Uterus (tissue), 4 donors: ENCODE measurements around the gene EFTUD2. TPM values are rescaled to one million over a fixed set of nuclear protein-coding genes. Genes with fewer than 3 reads are reported as not detected.

Experiments
- DNase-seq, 2 donors: peaks; one replicate each; pipeline ENCODE4 v3.0.0-alpha.2; 2019 to 2020
- H3K27ac ChIP-seq, 2 donors: fragments of 200-600 bp; sonication (generic); 1 replicate in 1 of 2; 2 replicates in 1 of 2; pipeline ENCODE4 v1.5.1; 2016 to 2018
- H3K27me3 ChIP-seq, 2 donors: fragments of 200-600 bp; sonication (generic); one replicate each; pipeline ENCODE4 v1.5.1; 2018 to 2019; ENCODE audit warnings: control low read depth in 1 of 2
- H3K36me3 ChIP-seq, 2 donors: fragments of 200-600 bp; sonication (generic); one replicate each; pipeline ENCODE4 v1.5.1; 2019; ENCODE audit warnings: control low read depth in 1 of 2
- H3K4me1 ChIP-seq, 2 donors: fragments of 200-600 bp; sonication (generic); one replicate each; pipeline ENCODE4 v1.5.1; 2018 to 2019; ENCODE audit warnings: control low read depth in 1 of 2
- H3K4me3 ChIP-seq, 2 donors: fragments of 200-600 bp; sonication (generic); 1 replicate in 1 of 2; 2 replicates in 1 of 2; pipeline ENCODE4 v1.5.1; 2018 to 2019; ENCODE audit warnings: mild to moderate bottlenecking in 1 of 2
- H3K9me3 ChIP-seq, 2 donors: fragments of 200-600 bp; sonication (generic); one replicate each; pipeline ENCODE4 v1.5.1; 2019; ENCODE audit warnings: control low read depth in 1 of 2
- POLR2A ChIP-seq, 2 donors: fragments of 450-650 bp; IDR thresholded peaks; one replicate each; pipeline ENCODE4 v1.6.1; 2016; ENCODE audit warnings: antibody characterized with exemption in 2 of 2, mild to moderate bottlenecking in 1 of 2, moderate library complexity in 1 of 2
- intact Hi-C: fragments of 100-400 bp; cut with DNase I; formaldehyde crosslinking; loops from one replicate; pipeline ENCODE4 v1.15.1; 2023; ENCODE audit warnings: low total_unique reads
- total RNA-seq, 4 donors: library from RNA; depleted of rRNA in 3 of 4; stranded (reverse); fragments of >200 nt in 3 of 4; gene quantifications; one replicate each; pipeline versions ENCODE4 v1.1.0 to v1.2.4, GENCODE V29; 2014 to 2023
- TF ChIP-seq, protein P1 (sequence below), 4 experiments: fragments of 200-600 bp in 2 of 4; fragments of 450-650 bp in 2 of 4; sonication (generic) in 2 of 4; IDR thresholded peaks; one replicate each; pipeline ENCODE4 v1.5.1; 2016 to 2019; ENCODE audit warnings: antibody characterized with exemption in 4 of 4, mild to moderate bottlenecking in 2 of 4, moderate library complexity in 1 of 4
- donor health status: DM: yes; HTN: yes; CAD: no.

The EFTUD2 gene
- total RNA-seq, 4 donors from 2014 or later = 12.4 to 129 (median 64.7) TPM

DNA sequence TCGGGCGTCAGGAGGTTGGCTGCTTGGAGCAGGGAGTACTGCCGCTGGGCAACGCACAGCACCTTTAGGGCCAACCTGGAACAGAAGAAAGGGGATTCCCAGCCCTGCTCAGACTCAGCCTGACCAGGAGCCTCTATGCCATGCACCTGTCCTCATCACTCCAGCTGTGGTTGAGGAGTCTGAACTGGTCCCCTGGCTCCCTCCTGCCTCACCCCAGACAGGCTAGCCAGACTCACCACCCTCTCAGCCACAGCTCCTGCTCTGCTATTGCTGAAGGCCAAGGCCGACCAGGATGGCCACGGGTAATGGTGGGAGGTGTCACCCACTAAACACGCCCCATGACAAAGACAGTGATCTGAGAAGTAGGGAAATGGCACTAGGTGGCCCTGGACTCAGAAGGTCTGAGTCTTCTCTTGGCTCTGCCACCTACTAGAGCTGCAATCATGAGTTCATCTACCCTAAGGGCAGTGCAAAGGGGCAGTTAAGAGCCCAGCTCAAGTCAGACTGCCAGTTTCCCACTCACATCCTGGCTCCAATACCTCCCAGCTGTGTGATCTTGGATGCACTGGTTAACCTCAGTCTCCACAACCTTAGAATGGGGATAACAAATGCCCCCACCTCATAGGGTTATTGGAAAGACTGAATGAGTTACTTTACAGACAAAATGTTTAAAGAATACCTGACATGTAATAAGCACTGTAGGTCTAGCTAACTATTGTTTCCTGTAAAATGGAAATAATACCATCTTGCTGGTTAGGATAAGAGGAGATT lies 29.9 kb upstream of the EFTUD2 start:
- Histone ChIP-seq H3K9me3 (no peaks in the 10 kb centered on the region), H3K4me1 (no peaks in the 10 kb centered on the region), H3K27ac (no peak overlapping the region), H3K27me3 (no peaks in the 10 kb centered on the region), H3K36me3 (no peaks in the 10 kb centered on the region), H3K4me3 (no peak overlapping the region)
- intact Hi-C loops = no loop called here
- no peak for DNase-seq
- TF ChIP-seq POLR2A (IDR thresholded peaks at IDR 0.05) = no peak
- TF ChIP-seq, protein P1, sequence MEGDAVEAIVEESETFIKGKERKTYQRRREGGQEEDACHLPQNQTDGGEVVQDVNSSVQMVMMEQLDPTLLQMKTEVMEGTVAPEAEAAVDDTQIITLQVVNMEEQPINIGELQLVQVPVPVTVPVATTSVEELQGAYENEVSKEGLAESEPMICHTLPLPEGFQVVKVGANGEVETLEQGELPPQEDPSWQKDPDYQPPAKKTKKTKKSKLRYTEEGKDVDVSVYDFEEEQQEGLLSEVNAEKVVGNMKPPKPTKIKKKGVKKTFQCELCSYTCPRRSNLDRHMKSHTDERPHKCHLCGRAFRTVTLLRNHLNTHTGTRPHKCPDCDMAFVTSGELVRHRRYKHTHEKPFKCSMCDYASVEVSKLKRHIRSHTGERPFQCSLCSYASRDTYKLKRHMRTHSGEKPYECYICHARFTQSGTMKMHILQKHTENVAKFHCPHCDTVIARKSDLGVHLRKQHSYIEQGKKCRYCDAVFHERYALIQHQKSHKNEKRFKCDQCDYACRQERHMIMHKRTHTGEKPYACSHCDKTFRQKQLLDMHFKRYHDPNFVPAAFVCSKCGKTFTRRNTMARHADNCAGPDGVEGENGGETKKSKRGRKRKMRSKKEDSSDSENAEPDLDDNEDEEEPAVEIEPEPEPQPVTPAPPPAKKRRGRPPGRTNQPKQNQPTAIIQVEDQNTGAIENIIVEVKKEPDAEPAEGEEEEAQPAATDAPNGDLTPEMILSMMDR (IDR thresholded peaks at IDR 0.05) = no peak

DNA sequence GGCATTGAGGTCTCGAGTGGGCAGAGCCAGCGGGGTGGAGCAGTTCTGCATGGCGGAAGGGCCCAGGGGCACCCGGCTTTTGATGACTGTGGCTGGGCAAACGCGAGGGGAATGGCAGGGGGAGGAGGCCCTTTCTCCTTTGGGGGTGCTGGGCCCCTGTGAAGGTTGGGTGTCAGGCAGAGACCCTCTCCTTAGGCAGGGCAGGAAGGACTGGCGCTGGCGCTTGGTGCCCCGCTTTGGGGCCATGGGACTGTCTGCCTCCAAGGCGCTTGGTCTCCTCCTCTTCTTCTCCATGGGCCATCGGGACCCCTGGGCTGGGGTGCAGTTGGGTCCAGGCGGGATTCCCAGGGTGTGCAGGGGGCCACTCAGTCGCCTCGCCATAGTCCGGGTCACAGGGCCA lies 28.9 kb upstream of the EFTUD2 start:
- intact Hi-C loops = no loop called here
- no peak for DNase-seq
- Histone ChIP-seq H3K9me3 (no peaks in the 10 kb centered on the region), H3K4me1 (no peaks in the 10 kb centered on the region), H3K27me3 (no peaks in the 10 kb centered on the region), H3K27ac (no peak overlapping the region), H3K36me3 (no peaks in the 10 kb centered on the region), H3K4me3 (no peak overlapping the region)
- TF ChIP-seq, protein P1 (IDR thresholded peaks at IDR 0.05) = no peak
- no peak for TF ChIP-seq POLR2A (IDR thresholded peaks at IDR 0.05)

DNA sequence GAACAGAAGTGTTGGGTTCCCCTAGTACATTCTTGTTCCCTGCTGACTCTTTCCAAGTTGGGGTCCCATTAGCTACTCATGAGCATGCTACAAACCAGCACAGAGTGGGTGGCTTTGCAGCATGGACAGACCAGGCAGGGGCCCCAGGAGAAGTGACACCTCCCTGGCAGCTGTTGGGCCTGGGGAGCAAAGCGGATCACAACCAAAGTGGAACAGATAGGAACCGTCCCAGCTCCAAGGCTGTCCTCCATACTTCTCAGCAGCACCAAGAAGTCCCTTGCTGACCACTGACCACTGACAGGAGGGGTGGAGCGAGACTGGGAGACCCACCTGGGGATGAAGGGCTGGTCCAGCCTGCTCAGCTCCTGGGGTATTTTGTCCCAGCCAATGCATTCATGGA lies 28.5 kb upstream of the EFTUD2 start:
- TF ChIP-seq POLR2A (IDR thresholded peaks at IDR 0.05) = no peak
- TF ChIP-seq, protein P1 (IDR thresholded peaks at IDR 0.05) = no peak
- intact Hi-C loops = no loop called here
- Histone ChIP-seq H3K4me1 (no peaks in the 10 kb centered on the region), H3K36me3 (no peaks in the 10 kb centered on the region), H3K27ac (no peak overlapping the region), H3K9me3 (no peaks in the 10 kb centered on the region), H3K4me3 (no peak overlapping the region), H3K27me3 (no peaks in the 10 kb centered on the region)
- DNase-seq = no peak

DNA sequence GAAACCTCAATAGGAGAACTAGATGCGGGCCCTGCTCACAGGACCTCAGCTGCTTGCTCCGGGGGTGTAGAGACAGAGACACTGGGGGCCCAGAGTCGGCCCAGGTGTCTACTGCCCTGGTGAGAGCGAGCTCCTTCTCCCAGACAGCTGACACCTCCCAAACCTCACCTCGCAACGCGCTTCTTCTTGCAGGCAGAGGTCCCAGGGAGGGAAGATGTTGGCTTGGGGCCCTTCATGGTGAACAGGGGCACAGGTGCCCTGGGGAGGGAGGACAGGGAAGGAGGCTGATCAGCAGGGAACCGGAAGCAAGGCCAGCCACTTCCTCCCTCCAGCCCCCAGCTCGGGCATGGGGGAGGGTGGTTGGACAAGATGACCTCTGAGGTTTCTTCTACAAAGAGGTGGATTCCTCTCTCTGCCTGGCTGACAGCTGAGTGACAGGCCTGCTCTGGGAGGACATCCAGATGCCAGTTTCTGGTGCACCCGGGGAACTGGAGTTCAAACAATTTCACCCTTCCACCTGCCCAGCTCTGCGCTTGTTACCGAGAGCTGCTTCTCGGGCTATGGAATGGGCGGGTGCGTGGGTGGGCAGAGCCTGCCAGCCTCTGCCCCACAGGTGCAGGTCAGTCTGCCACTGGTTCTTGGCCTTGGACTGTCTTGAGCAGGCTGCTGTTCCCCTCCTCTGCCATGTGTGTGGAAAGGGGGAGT lies 27.7 kb upstream of the EFTUD2 start:
- no peak for DNase-seq
- no peak overlapping the region for H3K4me3 ChIP-seq
- H3K27ac ChIP-seq = no peak overlapping the region
- no peaks in the 10 kb centered on the region for H3K4me1 ChIP-seq
- H3K9me3 ChIP-seq = no peaks in the 10 kb centered on the region
- TF ChIP-seq, protein P1 (IDR thresholded peaks at IDR 0.05) = no peak
- no peak for TF ChIP-seq POLR2A (IDR thresholded peaks at IDR 0.05)
- intact Hi-C loops = no loop called here
- no peaks in the 10 kb centered on the region for H3K27me3 ChIP-seq
- no peaks in the 10 kb centered on the region for H3K36me3 ChIP-seq
